Measurements from ENCODE around the gene TTPAL.

TTPAL gene

DNA sequence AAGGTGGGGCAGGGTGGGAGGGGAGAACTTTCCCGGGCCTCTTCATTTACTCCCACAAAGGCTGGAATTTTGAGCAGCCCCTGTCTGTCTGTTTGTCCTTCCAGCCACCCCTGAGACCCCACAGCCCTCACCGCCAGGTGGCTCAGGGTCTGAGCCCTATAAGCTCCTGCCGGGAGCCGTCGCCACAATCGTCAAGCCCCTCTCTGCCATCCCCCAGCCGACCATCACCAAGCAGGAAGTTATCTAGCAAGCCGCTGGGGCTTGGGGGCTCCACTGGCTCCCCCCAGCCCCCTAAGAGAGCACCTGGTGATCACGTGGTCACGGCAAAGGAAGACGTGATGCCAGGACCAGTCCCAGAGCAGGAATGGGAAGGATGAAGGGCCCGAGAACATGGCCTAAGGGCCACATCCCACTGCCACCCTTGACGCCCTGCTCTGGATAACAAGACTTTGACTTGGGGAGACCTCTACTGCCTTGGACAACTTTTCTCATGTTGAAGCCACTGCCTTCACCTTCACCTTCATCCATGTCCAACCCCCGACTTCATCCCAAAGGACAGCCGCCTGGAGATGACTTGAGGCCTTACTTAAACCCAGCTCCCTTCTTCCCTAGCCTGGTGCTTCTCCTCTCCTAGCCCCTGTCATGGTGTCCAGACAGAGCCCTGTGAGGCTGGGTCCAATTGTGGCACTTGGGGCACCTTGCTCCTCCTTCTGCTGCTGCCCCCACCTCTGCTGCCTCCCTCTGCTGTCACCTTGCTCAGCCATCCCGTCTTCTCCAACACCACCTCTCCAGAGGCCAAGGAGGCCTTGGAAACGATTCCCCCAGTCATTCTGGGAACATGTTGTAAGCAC, 46.0 kb upstream of the TTPAL start:
- no peak overlapping the region for H3K27ac ChIP-seq (ENCODE audit: low read depth, low read length)
- no peak overlapping the region for H3K4me3 ChIP-seq (ENCODE audit: insufficient read depth, low read length, poor library complexity, severe bottlenecking)
- H3K79me2 ChIP-seq (ENCODE audit: insufficient read depth, low read length): no peaks in the 10 kb centered on the region
- no peak for TF ChIP-seq EZH2phosphoT487 (conservative IDR thresholded peaks at IDR 0.05; ENCODE audit: low read length)
- TF ChIP-seq CTCF (IDR thresholded peaks at IDR 0.05; ENCODE audit: insufficient read depth, low read length, poor library complexity, severe bottlenecking): no peak
- H4K20me1 ChIP-seq (ENCODE audit: low read depth, low read length): no peaks in the 10 kb centered on the region
- H3K9me3 ChIP-seq (ENCODE audit: insufficient read depth, low read length): no peaks in the 10 kb centered on the region
- H3K36me3 ChIP-seq (ENCODE audit: low read length): no peaks in the 10 kb centered on the region
- H3K9me2 ChIP-seq (replicated peaks; ENCODE audit: insufficient read depth, low read length): no peaks in the 10 kb centered on the region
- H3F3A ChIP-seq (ENCODE audit: insufficient read depth): no peaks in the 10 kb centered on the region
- H3K9ac ChIP-seq (ENCODE audit: low read length): no peak overlapping the region
- H2AFZ ChIP-seq (ENCODE audit: low read depth, low read length, severe bottlenecking): no peak overlapping the region
- no peak overlapping the region for H3K4me2 ChIP-seq (ENCODE audit: low read depth, low read length, poor library complexity, severe bottlenecking)
- H3K27me3 ChIP-seq (ENCODE audit: low read length): no peaks in the 10 kb centered on the region

DNA sequence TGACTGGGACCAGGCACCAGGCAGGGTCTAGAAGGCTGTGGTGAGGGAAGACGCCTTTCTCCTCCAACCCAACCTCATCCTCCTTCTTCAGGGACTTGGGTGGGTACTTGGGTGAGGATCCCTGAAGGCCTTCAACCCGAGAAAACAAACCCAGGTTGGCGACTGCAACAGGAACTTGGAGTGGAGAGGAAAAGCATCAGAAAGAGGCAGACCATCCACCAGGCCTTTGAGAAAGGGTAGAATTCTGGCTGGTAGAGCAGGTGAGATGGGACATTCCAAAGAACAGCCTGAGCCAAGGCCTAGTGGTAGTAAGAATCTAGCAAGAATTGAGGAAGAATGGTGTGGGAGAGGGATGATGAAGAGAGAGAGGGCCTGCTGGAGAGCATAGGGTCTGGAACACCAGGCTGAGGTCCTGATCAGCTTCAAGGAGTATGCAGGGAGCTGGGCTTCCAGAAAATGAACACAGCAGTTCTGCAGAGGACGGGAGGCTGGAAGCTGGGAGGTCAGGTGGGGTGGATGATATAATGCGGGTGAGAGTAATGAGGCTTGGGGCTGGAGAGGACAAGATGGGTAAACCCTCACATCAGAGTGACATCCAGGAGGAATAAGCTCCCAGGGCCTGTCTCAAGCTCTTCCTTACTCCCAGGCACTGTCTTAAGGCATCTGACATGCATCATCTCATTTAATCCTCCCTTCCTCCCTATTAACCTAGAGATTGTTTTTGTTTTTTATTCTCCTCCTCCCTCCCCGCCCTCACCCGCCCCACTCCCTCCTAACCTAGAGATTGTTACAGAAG, 45.2 kb upstream of the TTPAL start:
- no peaks in the 10 kb centered on the region for H3K9me2 ChIP-seq (replicated peaks; ENCODE audit: insufficient read depth, low read length)
- no peaks in the 10 kb centered on the region for H3K27me3 ChIP-seq (ENCODE audit: low read length)
- no peak overlapping the region for H2AFZ ChIP-seq (ENCODE audit: low read depth, low read length, severe bottlenecking)
- H3K9ac ChIP-seq (ENCODE audit: low read length): no peak overlapping the region
- H3K4me2 ChIP-seq (ENCODE audit: low read depth, low read length, poor library complexity, severe bottlenecking): no peak overlapping the region
- no peaks in the 10 kb centered on the region for H3K79me2 ChIP-seq (ENCODE audit: insufficient read depth, low read length)
- H3K9me3 ChIP-seq (ENCODE audit: insufficient read depth, low read length): no peaks in the 10 kb centered on the region
- H3F3A ChIP-seq (ENCODE audit: insufficient read depth): no peaks in the 10 kb centered on the region
- no peak overlapping the region for H3K27ac ChIP-seq (ENCODE audit: low read depth, low read length)
- H3K36me3 ChIP-seq (ENCODE audit: low read length): no peaks in the 10 kb centered on the region
- H4K20me1 ChIP-seq (ENCODE audit: low read depth, low read length): no peaks in the 10 kb centered on the region
- TF ChIP-seq CTCF (IDR thresholded peaks at IDR 0.05; ENCODE audit: insufficient read depth, low read length, poor library complexity, severe bottlenecking) (no peak), EZH2phosphoT487 (conservative IDR thresholded peaks at IDR 0.05; ENCODE audit: low read length) (no peak)
- no peak overlapping the region for H3K4me3 ChIP-seq (ENCODE audit: insufficient read depth, low read length, poor library complexity, severe bottlenecking)

- H3K9ac ChIP-seq (ENCODE audit: low read length): no peak overlapping the region
- no peak overlapping the region for H3K4me2 ChIP-seq (ENCODE audit: low read depth, low read length, poor library complexity, severe bottlenecking)
- H3K27ac ChIP-seq (ENCODE audit: low read depth, low read length): no peak overlapping the region
Measured at GRCh38 chr20:44431118-44431501, 44.6 kb upstream of the TTPAL start.

More at GRCh38 chr20:44431118-44431501, 44.6 kb upstream of the TTPAL start:
- Histone ChIP-seq H2AFZ (ENCODE audit: low read depth, low read length, severe bottlenecking) (no peak overlapping the region), H3K36me3 (ENCODE audit: low read length) (no peaks in the 10 kb centered on the region), H3K27me3 (ENCODE audit: low read length) (no peaks in the 10 kb centered on the region), H3K9me3 (ENCODE audit: insufficient read depth, low read length) (no peaks in the 10 kb centered on the region), H3K79me2 (ENCODE audit: insufficient read depth, low read length) (no peaks in the 10 kb centered on the region), H3F3A (ENCODE audit: insufficient read depth) (no peaks in the 10 kb centered on the region), H4K20me1 (ENCODE audit: low read depth, low read length) (no peaks in the 10 kb centered on the region), H3K4me3 (ENCODE audit: insufficient read depth, low read length, poor library complexity, severe bottlenecking) (no peak overlapping the region), H3K9me2 (replicated peaks; ENCODE audit: insufficient read depth, low read length) (no peaks in the 10 kb centered on the region)
- no peak for TF ChIP-seq EZH2phosphoT487 (conservative IDR thresholded peaks at IDR 0.05; ENCODE audit: low read length)

All from SU-DHL-6 (cell line).